AG09309 (cell line): Measurements from ENCODE around the gene HAGH.

ENCODE experiments used
- DNase-seq: peaks from one replicate; pipeline ENCODE4 v3.0.0-alpha.2; 2010; ENCODE audit warnings: low read depth
- H3K4me3 ChIP-seq: 2 replicates; pipeline ENCODE4 v1.5.1; 2011; ENCODE audit warnings: mild to moderate bottlenecking, low read depth, low read length, moderate library complexity; ENCODE audit not compliant: control insufficient read depth
- TF ChIP-seq, protein P1 (sequence below): IDR thresholded peaks from 2 replicates; pipeline ENCODE4 v1.5.1; 2011; ENCODE audit warnings: mild to moderate bottlenecking, low read depth, low read length, inconsistent platforms; ENCODE audit not compliant: insufficient read depth, control insufficient read depth; ENCODE audit errors: missing control alignments

Gene HAGH

DNA sequence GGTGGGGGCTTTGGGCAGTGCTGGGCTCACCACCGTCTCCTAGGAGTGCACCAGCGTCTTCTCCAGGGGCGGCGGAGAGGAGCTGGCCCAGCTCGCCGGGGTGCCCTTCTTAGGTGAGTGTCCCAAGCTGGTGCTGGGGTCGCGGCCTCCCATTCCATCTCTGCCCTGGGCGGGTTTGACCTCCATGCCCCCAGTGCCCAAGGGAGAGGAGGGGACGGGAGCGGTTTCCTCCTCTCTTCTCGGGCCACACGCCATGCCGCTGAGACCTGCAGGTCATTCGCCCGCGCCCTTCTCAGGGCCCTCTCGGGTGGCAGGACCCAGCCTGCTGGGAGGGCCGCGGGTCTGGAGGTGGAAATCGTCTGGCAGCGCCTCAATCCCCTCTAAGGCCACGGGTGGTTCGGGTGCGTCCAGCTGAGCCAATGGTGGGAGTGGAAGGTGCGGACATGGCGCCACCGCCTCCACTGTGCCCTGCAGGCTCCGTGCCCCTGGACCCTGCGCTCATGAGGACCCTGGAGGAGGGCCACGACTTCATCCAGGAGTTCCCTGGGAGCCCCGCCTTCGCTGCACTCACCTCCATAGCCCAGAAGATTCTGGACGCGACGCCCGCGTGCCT is 38.4 kb downstream of the HAGH start:
- no peak for DNase-seq
- H3K4me3 ChIP-seq: no peak overlapping the region
- TF ChIP-seq, protein P1, sequence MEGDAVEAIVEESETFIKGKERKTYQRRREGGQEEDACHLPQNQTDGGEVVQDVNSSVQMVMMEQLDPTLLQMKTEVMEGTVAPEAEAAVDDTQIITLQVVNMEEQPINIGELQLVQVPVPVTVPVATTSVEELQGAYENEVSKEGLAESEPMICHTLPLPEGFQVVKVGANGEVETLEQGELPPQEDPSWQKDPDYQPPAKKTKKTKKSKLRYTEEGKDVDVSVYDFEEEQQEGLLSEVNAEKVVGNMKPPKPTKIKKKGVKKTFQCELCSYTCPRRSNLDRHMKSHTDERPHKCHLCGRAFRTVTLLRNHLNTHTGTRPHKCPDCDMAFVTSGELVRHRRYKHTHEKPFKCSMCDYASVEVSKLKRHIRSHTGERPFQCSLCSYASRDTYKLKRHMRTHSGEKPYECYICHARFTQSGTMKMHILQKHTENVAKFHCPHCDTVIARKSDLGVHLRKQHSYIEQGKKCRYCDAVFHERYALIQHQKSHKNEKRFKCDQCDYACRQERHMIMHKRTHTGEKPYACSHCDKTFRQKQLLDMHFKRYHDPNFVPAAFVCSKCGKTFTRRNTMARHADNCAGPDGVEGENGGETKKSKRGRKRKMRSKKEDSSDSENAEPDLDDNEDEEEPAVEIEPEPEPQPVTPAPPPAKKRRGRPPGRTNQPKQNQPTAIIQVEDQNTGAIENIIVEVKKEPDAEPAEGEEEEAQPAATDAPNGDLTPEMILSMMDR: no peak

DNA sequence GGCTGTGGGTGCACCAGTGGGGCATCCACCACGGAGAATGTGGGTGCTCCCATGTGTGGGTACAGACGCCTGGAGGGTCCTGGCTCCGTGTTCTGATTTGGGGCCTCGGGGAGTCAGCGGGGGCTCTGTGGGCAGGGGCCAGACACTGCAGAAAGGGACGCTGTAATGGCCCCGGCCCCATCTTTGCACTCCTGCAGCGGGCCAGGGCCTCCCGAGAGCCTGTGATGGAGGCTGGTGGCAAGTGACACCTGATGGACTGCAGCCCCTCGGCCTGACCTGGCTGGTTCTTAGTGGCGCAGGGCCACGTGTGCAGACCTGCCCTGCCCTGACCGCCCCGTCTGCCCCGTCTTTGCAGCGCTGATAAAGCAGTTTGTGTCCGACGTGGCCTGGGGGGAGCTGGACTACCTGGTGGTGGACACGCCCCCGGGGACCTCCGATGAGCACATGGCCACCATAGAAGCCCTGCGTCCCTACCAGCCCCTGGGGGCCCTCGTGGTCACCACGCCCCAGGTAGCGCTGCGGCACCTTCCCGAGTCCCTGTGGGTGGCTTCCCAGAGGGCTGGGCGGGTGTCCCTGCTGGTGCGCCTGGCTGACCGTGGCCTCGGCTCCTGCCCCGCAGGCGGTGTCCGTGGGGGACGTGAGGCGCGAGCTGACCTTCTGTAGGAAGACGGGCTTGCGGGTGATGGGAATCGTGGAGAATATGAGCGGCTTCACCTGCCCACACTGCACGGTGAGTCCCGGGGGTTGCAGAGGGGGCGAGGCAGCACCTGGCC is 39.1 kb downstream of the HAGH start:
- TF ChIP-seq, protein P1: no peak
- no peak for DNase-seq
- H3K4me3 ChIP-seq: no peak overlapping the region

DNA sequence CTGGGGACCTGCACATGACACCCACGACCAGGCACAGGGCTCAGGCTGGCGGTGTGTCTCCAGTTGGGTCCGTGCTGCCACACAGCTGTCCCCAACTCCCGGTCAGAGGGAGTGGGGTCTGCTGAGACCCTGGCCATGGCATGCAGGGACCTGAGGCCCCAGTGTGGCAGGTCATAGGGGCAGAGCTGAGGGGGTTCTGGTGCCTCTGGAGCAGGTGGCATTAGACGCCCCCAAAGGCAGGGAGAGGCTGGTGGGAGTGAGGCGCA is 39.6 kb downstream of the HAGH start:
- DNase-seq: no peak
- TF ChIP-seq, protein P1: no peak

DNA sequence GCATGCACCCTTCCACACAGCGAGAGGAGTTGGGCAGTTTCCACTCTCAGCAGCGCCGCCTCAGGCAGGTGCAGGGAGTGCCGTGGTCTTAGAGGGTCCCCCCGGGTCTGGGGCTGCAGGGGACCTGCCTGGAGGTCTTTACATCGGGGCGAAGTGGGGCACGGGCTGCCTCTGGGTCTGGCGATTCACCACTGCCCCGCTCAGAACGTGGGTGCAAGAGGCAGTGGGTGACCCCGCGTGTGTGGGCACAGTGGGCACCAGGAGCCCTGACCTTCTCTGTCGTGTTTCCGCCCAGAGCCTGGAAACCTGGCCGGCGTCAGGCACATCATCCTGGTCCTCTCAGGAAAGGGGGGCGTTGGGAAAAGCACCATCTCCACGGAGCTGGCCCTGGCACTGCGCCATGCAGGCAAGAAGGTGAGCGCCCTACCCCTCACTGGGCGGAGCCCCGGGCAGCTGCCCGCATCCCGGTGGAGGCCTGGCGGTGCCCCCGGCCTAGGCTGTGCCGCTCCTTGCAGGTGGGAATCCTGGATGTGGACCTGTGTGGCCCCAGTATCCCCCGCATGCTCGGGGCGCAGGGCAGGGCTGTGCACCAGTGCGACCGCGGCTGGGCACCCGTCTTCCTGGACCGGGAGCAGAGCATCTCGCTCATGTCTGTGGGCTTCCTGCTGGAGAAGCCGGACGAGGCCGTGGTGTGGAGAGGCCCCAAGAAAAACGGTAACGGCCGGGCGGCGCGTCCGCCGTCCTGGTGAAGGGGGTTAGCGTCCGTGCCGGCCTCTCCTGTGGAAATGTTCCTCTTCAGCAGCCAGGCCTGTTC is 40.2 kb downstream of the HAGH start:
- TF ChIP-seq, protein P1: no peak
- DNase-seq: no peak
- H3K4me3 ChIP-seq: no peak overlapping the region

More for the DNA sequence above, 39.6 kb downstream of the HAGH start:
- no peak overlapping the region for H3K4me3 ChIP-seq

DNA sequence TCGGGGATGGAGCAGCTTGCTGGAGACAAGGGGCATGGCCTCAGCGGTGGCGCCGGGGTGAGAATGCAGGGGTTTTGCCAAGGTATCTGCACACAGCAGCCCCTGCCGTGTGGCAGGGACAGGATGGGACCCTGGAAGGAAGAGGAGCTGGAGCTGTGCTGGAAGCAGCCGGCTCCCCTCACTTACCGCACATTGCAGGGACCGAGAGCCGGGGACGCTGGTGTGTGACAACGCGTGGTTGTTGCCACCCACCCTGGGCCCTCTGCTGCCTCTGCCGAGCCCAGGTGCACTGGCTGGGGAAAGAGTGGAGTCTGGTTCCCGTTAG is 40.8 kb downstream of the HAGH start:
- no peak overlapping the region for H3K4me3 ChIP-seq
- no peak for DNase-seq
- TF ChIP-seq, protein P1: no peak

DNA sequence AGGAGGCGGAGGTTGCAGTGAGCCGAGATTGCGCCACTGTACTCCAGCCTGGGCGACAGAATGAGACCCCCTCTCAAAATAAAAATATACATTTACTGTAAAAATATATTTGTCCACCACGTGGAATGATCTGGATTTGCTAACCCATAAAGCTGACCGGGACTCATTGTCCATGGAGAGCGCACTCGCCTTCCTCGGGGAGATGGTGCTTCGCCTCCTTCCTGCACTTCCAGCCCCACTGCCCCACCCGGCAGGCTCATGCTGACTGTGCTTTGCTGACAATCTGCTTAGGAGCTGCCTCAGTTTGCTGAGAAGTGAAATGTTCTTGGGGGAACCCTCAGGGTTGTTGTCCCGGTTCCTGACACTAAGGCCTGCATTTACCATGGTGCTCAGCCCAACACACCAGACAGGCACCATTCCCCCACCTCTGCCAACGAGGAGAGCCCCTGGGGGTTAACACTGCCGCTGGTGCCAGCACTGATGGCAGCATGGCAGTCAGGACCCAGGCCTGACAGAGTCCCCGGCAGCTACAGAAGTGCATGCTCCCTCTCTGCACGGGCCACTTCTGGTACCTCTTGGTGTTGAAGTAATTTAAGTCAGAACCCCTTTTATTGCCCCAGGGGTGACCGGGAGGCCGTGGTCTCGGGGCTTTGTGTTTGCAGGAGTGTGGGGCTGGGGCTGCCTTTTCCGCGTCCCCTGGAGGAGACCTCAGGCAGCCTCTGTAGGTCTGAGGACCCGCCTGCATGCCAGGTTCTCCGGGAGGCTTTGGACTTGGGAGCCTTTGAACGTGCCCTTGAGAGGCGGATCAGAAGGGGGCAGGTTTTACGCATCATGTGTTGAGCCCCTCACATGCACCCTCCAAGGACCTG is 41.4 kb downstream of the HAGH start:
- TF ChIP-seq, protein P1: no peak
- DNase-seq: no peak
- no peak overlapping the region for H3K4me3 ChIP-seq
